ENCODE measurements around the gene GRID2. TPM values are rescaled to one million over a fixed set of nuclear protein-coding genes. Genes with fewer than 3 reads are reported as not detected.

GRID2 gene
- total RNA-seq, 6 donors from 2014 or later, result 0.76 TPM; not detected in 5

DNA sequence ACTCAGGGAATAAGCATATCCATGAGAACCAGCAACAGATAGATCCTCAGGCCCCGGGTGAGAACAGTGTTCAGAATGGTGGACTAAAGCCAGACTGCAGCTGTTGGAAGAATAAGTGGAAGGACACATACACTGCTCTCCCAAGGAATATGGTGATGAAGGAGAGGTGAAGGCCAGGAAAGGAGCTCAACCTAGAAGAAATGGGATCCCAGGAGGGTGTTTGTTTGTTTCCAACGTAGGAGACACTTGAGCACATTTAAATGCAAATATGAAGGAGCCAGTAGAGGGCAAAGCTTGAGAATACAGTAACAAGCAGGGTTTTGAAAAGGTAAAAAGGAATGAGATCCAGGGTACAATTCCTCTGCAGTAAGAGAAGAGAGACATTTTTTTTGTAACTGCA, 1482.4 kb downstream of the GRID2 start:
- Histone ChIP-seq H3K36me3 (no peaks in the 10 kb centered on the region), H3K9me3 (no peaks in the 10 kb centered on the region), H3K4me1 (no peaks in the 10 kb centered on the region), H3K27ac (no peak overlapping the region), H3K4me3 (no peak overlapping the region), H3K27me3 (no peaks in the 10 kb centered on the region)
- ATAC-seq (ENCODE audit: low FRiP score in 2 of 2) (no peak), DNase-seq (no peak)
- 66 to 69% methylated on average over 2 of the region's 2 CpGs for WGBS, 2 donors
- no peak for TF ChIP-seq EP300 (IDR thresholded peaks at IDR 0.05)
- no peak for TF ChIP-seq POLR2A (IDR thresholded peaks at IDR 0.05)
- TF ChIP-seq, protein P1, sequence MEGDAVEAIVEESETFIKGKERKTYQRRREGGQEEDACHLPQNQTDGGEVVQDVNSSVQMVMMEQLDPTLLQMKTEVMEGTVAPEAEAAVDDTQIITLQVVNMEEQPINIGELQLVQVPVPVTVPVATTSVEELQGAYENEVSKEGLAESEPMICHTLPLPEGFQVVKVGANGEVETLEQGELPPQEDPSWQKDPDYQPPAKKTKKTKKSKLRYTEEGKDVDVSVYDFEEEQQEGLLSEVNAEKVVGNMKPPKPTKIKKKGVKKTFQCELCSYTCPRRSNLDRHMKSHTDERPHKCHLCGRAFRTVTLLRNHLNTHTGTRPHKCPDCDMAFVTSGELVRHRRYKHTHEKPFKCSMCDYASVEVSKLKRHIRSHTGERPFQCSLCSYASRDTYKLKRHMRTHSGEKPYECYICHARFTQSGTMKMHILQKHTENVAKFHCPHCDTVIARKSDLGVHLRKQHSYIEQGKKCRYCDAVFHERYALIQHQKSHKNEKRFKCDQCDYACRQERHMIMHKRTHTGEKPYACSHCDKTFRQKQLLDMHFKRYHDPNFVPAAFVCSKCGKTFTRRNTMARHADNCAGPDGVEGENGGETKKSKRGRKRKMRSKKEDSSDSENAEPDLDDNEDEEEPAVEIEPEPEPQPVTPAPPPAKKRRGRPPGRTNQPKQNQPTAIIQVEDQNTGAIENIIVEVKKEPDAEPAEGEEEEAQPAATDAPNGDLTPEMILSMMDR (IDR thresholded peaks at IDR 0.05), result no peak
- TF ChIP-seq POLR2AphosphoS5 (IDR thresholded peaks at IDR 0.05), result no peak

- no peak for ATAC-seq (ENCODE audit: low FRiP score in 2 of 2)
- WGBS, 2 donors, result 75 to 79% methylated on average over 1 of the region's 1 CpG
These were observed 1484.9 kb downstream of the GRID2 start for GRCh38 chr4:93788712-93789111.

GRCh38 chr4:93791570-93792195, 1487.9 kb downstream of the GRID2 start:
- TF ChIP-seq EP300 (IDR thresholded peaks at IDR 0.05) (no peak), POLR2A (IDR thresholded peaks at IDR 0.05) (no peak), POLR2AphosphoS5 (IDR thresholded peaks at IDR 0.05) (no peak)
- TF ChIP-seq, protein P1 (IDR thresholded peaks at IDR 0.05), result peak in 5 of 6 experiments; percentile 48 to 63 (median 59)
- WGBS, 2 donors, result 0 to 1% methylated on average over 3 of the region's 3 CpGs
- no peak overlapping the region for H3K27ac ChIP-seq
- no peak overlapping the region for H3K4me3 ChIP-seq
- DNase-seq (peak in 1 of 2 donors; percentile 36), ATAC-seq (ENCODE audit: low FRiP score in 2 of 2) (peak in 1 of 2 donors; percentile 74)
- no peaks in the 10 kb centered on the region for H3K4me1 ChIP-seq
- no peaks in the 10 kb centered on the region for H3K9me3 ChIP-seq
- H3K27me3 ChIP-seq, result no peaks in the 10 kb centered on the region
- H3K36me3 ChIP-seq, result no peaks in the 10 kb centered on the region

More at GRCh38 chr4:93788712-93789111, 1484.9 kb downstream of the GRID2 start:
- DNase-seq, result no peak
- no peaks in the 10 kb centered on the region for H3K4me1 ChIP-seq
- H3K4me3 ChIP-seq, result no peak overlapping the region
- H3K9me3 ChIP-seq, result no peaks in the 10 kb centered on the region
- TF ChIP-seq POLR2A (IDR thresholded peaks at IDR 0.05) (no peak), POLR2AphosphoS5 (IDR thresholded peaks at IDR 0.05) (no peak), EP300 (IDR thresholded peaks at IDR 0.05) (no peak)
- TF ChIP-seq, protein P1 (IDR thresholded peaks at IDR 0.05), result peak in 1 of 6 experiments; percentile 20
- no peak overlapping the region for H3K27ac ChIP-seq
- H3K27me3 ChIP-seq, result no peaks in the 10 kb centered on the region
- H3K36me3 ChIP-seq, result no peaks in the 10 kb centered on the region

DNA sequence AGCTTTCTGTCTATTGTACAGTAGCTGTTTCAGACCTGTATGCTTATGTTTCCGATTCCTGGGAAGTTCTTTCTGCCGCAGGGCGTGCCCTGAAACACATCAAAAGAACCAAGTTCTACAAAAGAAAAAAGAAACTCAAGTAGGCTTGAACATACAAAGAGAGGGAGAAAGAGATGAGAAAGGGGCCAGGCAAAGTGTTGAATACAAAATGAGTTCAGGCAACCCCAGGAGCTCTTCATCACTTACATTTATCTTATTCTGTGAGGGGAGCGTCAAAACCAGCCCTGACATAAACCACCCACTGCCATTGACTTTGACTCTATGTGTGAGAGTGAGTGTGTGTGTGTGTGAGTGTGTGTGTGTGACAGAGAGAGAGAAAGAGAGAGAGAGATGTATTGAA, 1498.3 kb downstream of the GRID2 start:
- 79 to 82% methylated on average over 4 of the region's 4 CpGs for WGBS, 2 donors
- ATAC-seq (ENCODE audit: low FRiP score in 2 of 2) (no peak), DNase-seq (no peak)
- Histone ChIP-seq H3K36me3 (no peaks in the 10 kb centered on the region), H3K9me3 (no peaks in the 10 kb centered on the region), H3K4me1 (no peaks in the 10 kb centered on the region), H3K27me3 (no peaks in the 10 kb centered on the region), H3K27ac (no peak overlapping the region), H3K4me3 (no peak overlapping the region)
- TF ChIP-seq, protein P1 (IDR thresholded peaks at IDR 0.05), result no peak
- TF ChIP-seq EP300 (IDR thresholded peaks at IDR 0.05) (no peak), POLR2A (IDR thresholded peaks at IDR 0.05) (no peak), POLR2AphosphoS5 (IDR thresholded peaks at IDR 0.05) (no peak)

- Histone ChIP-seq H3K4me1 (no peaks in the 10 kb centered on the region), H3K27me3 (no peaks in the 10 kb centered on the region), H3K9me3 (no peaks in the 10 kb centered on the region), H3K4me3 (no peak overlapping the region), H3K36me3 (no peaks in the 10 kb centered on the region), H3K27ac (no peak overlapping the region)
- ATAC-seq (ENCODE audit: low FRiP score in 2 of 2) (no peak), DNase-seq (no peak)
- TF ChIP-seq POLR2AphosphoS5 (IDR thresholded peaks at IDR 0.05), result no peak
- TF ChIP-seq POLR2A (IDR thresholded peaks at IDR 0.05), result no peak
- no peak for TF ChIP-seq EP300 (IDR thresholded peaks at IDR 0.05)
- TF ChIP-seq, protein P1 (IDR thresholded peaks at IDR 0.05), result no peak
- 82 to 84% methylated on average over 4 of the region's 4 CpGs for WGBS, 2 donors
These were observed 1506.0 kb downstream of the GRID2 start for GRCh38 chr4:93809773-93810172.

Data from upper lobe of left lung (tissue), 6 donors.